HG02678 (cell line): ENCODE measurements around the gene TMBIM6.

Experiments used
- ATAC-seq: cut with Tn5 transposase; IDR thresholded peaks from one replicate; pipeline ENCODE4 v1.9.1; 2021; ENCODE audit warnings: mild to moderate bottlenecking, moderate library complexity; ENCODE audit not compliant: unreplicated experiment

Gene TMBIM6

DNA sequence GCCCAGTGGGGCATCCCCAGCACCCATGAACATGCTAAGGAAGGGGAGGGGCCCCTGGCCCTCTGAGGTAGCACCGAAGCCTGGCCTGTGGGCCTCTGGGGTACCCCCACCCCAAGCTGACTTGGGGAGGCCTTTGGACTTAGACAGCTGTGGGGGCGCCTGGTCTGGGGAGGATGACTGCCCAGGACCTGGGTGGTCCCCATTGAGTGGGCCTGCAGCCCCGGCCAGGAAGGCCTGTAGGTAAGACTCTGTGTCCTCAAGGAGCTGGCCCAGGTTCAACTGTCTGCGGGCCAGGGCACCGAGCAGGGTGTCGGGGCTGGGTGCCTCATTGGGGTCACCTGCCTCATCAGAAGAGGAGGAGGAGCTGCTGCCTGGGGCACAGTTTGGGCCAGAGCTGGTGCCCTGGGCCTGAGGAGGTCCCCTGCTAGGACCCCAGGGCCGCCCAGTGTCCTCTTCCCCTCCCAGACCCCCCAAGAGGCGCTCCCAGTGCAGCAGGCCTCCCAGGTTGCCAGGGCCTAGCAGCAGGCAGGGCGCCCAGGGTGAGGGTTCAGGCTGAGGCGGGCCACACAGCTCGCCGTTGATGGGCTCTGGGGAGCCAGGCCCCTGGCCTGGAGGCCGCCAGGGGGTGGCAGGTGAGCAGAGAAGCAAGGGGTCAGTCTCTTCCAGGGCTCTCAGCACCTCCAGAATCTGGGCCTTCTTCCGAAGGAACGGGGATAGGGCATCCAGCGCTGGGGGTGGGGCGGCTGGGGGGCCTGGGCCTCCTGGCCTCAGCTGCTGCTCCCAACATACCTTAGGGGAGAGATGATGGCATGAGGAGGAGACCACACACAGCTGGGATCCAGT is 55.5 kb downstream of the TMBIM6 start:
- no peak for ATAC-seq

DNA sequence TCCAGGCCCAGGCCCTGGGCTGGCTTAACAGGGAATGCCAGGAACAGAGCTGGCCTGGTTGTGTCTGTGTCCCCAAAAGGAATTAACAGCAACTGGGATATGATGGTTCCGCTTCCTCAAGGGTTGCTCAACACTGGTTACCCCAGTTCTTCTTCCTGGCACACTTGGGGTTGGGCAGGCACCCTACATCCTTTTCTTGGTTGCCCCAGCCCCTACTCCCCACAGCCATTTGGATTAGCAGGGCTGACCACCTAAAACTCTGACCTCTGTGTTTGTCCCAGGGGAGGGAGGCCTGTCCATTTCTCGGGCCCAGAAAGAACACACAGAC is 56.1 kb downstream of the TMBIM6 start:
- ATAC-seq, result no peak

DNA sequence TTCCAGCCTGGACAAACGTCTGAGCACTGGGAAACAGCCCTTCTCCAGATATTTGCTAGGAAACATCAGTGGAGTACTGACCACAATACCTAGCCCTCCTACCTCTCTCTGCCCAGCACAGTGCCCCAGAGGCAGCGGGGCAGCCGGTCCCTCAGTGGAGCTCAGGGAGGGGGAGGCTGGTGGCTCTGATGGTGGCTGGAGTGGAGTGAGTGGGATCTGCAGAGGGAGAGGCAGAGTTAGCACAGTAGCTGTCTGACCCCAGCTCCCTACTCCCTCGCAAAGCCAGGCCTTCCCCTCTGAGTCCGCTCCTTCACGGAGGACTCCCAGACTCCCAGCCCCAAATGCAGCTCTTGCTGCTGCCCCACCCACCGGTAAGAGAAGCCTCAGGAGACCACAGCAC is 56.9 kb downstream of the TMBIM6 start:
- ATAC-seq, result no peak

DNA sequence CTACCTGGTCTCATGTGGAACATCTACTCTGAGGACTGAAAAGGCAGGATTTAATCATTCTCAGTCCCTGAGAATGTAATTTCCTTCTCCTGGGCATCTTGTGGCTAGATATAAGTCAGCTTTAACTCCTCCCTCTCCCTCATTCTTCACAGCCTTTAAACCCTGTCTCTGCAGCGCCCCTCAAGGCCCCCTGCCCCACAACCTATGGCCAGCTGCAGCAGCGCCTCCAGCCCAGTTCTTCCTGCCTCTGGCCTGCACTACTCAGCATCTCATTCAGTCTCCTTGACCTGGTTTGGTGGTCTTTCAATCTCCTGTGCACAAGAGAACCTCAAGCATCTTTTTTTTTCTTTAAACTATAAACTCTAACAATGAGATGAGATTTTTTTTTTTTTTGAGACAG is 57.6 kb downstream of the TMBIM6 start:
- ATAC-seq, result no peak

DNA sequence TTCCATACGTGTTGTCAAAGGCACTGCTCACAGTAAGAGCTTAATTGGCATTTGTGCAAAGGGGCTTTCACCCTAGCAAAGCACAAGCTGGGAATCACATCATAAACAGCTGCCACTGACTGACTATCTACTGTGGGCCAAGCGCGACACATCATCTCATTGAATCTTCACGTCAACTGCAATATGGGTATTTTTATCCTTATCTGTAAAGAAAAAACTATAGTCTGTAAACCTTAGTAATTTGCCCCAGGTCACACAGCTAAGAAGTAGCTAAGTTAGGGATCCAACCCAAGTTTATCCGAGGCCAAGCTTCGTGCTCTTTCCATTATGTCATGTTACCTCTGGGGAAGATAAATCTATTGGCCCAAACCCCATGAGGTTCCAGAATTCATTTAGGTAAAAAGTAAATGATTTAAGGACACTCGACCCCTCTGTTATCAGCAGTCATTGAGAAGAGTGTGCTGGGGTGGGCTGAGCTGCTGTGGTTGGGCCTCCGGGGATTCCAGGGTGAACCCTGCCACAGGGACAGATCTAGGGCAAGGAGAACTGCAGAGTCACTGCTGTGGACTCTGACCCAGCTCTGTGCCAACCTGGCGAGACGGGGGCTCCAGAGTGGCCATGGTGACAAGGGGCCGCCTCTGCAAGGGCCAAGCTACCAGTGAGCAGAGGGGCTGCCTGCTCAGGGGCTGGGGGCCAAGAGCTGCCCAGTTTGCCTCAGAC is 59.2 kb downstream of the TMBIM6 start:
- no peak for ATAC-seq

DNA sequence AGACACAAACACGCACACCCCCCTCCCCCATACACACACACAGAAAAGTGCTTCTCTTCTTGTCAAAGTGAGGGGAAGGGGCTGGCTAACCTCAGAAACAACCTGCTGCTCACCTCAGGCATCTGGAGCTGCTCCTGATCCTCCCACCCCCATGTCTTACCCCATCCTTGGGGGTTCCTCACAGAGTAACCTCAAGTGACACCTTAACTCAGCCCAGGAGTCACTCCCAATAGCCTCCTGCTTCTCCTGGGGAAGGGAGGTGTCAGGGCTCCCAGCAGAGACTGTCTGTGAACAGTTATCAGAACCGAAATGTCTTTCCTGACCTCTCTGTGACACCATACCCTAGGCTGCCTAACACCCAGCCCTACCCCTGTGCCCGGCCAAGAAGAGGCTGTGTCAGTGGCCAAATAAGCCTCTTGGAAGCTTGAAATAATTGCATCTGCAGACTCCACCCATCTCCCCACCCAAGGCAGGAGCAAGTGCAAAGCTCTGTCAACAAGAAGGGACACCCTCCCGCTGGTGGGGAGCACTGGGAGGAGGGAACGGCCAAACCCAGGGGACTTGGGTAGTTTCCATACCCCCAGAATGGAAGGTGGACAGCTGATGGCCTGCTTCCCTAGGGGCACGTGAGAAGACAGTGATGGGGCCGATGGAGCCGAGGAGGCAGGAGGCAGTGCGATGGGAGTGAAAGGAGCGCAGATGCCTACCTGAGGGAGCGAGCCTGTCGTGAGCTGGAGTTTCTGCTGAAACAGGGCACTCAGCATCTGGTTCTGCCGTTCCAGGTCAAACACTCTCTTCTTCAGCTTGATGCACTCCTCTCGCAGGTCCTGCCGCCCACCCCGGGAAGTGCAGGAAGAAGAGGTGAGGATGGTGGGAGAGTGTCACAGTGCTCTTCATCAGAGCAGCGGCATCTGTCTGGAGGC is 60.0 kb downstream of the TMBIM6 start:
- ATAC-seq, result no peak

DNA sequence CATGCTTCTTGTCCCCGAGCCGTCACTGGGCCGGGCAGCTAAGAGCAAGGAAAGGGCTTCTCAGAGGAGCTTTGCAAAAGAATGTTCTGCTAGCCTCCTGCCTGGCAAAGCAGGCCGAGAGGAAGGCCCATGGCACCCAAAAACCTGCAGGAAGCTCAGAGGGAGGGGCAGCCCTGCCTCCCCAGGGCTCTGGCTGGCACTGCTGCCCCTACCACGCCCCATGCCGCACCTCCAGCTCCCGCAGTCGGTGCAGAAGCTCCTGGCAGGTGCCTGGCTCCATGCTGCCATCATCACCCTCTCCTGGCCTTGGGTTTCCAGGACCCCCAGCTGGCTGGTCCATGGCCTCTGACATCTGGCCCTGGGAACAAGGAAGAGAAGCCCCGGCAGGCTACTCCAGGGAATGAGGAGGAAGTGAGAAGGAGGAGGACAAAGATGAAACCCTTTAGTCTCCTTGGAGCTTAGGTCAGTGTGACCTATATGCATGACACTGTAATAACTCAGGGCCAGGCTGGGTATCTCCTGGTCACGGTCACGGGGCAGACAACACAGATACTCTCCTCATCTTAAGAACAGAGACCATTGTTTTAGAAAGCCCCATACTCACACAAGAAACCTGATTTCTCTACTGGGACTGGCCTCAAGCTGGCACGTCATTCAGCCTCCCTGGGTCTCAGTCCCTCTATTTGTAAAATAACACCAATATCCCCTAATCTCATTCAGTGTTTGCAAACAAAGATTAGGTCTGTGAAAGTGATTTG is 62.5 kb downstream of the TMBIM6 start:
- no peak for ATAC-seq

DNA sequence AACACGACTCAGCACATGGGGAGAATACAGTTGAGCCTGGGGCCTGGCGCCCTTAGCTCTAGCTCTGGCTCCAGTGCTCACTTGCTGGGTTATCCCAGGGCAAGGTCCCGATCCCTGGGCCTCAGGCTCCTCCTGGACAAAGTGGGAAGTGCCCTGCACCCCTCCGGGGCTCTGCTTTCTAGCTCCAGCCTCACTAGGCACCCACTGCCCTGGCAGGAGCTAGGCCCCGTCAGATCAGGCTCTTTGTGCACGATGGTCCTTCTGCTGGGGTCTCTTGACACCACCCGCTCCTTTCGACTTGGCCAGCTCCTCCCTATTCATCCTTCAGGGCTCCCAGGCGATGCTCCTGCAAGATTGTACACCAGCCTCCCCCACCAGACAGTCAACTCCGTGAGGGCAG is 63.5 kb downstream of the TMBIM6 start:
- no peak for ATAC-seq

DNA sequence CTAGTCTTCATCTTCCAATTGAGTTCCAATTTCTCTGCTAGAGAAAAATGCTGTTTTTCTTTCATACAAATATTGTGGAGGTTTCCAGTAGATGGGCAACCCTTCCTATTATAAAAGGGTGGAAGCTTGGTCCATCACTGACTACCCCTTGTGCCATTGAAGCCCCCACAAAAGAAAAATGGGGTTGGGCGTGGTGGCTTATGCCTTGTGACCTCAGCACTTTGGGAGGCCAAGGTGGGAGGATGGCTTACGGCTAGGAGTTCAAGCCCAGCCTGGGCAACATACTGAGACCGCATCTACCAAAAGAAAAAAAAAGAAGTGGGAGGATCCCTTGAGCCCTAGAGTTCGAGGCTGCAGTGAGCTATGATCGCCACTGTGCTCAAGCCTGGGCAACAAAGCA is 64.1 kb downstream of the TMBIM6 start:
- ATAC-seq, result no peak

DNA sequence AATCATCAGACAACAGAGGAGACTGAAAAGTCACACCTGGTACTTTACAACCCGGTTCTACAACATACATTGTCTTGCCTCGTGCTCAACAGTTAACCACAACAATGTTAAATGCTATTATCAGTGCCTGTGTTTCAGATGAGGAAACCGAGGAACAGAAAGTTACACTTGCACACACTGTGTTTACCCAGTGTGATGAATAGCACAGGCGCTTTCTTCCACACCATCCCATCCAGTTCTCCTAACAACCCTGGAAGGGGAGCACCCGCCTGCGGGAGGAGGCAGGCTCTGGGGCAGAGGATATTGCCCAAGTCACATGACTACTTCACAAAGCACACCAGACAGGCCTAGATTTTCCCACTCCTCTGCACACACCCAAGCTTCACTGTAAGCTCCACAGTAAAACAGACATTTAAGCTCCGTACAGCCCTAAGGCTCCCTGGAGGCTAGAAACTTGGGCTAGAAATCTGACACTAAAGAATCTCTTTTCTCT is 65.0 kb downstream of the TMBIM6 start:
- ATAC-seq, result no peak

DNA sequence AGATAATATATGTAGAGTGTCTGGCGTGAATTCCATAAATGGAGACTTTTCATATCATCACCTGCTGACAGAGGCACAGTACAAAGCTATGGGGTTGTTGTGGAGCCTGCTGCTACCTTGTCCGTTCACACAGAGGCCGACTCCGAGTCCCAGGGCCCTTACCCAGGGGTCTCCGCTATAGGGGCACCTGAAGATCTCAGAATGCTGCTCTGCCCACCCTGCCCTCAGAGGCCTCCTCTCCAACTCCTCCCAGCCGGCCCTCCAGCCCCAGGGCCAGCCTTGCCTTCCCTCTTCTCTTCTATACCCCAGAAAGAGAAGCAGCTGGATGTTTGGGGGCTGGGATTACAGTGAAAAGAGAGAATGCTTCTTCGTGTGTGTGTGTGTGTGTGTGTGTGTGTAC is 65.5 kb downstream of the TMBIM6 start:
- ATAC-seq, result no peak

DNA sequence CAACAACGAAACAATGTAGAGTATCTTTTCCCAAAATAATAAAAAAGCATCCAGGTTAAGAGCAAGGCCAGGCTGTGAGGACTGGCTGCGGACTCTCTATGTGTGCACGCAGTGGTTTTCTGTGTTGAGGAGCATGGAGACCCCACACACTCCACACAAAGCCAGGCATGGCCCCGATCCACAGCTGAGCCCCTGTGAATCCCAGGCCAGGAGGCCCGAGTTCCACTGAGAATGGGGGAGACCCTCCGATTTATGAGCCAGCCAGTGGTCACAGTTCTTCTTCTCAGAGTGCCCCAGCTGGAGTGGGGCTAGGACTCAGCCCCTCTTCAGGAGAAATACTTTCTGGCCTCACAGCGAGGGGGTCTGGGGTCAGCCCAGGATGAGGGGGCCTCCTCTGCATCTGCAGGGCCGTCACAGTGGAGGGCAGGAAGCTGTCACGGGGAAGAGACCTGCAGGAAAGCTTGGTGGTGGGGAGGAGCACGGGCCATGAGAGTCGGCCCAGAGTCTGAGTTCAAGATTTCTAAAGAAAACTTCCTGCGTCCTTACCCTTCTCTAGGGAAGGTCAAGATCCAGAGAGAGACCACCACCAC is 66.7 kb downstream of the TMBIM6 start:
- ATAC-seq, result no peak

DNA sequence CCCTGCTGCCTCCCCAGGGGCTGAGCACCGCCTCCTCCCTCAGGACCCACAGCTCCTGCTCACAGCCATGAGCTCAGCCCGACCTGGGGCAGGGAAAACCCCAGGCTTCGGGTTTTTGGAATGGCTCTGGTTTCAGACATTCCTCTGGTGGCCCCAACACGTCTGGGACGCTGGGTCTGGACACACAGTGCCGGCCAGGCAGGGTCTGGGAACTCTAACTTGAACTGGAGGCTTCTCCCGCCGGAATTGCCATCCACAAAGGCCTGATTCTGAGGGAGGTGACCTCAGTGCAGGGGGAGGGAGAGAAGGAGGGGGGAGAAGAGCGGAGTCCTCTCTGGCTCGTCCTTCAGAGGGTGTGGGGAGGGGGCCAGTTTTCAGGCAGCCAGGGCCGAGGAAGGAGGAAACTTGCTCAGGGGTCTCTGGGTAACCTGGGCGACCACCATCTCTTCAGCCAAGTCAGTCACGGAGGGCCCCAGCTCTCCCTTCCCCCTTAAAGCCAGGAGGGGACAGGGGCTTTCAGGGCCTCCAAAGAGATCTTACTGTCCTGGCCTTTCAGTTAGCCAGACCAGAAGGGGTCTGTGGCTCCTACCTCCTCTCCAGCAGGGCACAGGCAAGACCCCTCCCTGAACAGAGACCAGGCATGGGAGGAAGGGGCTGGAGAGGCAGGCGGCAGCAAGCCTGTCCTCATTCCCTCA is 67.5 kb downstream of the TMBIM6 start:
- ATAC-seq, result no peak

DNA sequence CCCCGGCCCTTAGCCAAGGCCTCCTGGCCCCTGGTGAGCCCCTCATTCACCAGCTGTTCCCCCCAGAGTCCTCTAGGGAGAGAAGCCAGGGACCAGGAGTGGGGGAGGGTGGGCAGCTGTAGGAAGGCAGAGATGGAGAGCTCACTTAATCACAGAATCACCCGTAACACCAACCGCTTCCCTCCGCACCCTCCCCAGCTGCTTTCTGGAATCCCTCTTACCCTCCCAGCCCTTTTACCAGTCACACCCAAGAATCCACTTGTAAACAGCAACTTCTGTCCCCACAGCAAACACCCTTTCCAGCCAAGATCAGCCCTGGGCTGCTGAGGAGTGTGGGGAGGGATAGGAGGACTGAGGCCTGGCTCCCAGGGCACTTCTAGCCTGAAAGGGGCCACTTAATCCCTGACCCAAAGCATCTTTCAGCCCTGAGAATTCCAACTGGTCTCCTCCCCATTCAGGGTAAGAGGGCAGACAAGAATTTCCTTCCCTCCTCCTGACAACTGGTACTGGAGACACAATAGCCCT is 68.1 kb downstream of the TMBIM6 start:
- no peak for ATAC-seq

DNA sequence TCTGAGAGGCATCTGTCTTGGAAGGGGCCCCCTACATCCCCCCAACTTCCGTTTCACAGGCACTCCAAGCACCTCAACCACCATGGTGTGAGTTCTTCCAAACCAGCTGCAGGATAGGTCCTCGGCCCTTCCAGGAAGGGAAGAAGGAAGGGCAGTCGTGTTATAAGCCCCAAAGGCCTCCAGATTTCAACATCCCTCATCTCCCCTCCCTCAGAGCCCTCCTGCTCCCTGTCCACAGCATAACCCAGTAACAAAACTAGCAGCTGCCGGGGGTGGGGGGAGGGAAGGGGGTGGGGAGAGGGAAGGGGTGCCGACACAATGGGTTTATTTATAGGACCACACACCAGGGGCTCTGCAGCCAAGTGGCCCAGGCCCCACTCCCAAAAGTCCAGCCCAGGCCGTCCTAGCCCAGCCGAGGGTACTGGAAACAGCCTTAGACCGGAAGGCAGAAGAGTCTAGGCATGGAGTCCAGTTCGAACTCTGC is 68.6 kb downstream of the TMBIM6 start:
- no peak for ATAC-seq

DNA sequence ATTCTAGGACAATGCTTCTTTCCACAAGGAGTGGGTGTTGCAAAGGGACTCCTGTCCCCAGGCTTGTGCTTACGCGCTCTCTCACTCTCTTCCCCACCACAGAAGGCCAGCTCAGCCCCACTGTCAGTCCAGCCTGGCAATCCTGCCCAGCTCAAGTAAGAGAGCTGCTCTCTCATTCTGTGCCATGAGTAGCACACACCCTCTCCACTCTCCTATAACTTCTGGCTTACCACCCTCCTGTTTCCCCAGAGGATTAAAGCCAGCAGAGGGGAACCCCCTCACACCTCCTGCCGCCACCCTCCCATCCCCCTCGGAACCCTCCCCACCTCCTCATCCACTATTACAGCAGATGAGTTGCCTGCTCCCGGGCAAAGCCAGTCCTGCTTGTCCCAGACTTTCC is 69.8 kb downstream of the TMBIM6 start:
- no peak for ATAC-seq

DNA sequence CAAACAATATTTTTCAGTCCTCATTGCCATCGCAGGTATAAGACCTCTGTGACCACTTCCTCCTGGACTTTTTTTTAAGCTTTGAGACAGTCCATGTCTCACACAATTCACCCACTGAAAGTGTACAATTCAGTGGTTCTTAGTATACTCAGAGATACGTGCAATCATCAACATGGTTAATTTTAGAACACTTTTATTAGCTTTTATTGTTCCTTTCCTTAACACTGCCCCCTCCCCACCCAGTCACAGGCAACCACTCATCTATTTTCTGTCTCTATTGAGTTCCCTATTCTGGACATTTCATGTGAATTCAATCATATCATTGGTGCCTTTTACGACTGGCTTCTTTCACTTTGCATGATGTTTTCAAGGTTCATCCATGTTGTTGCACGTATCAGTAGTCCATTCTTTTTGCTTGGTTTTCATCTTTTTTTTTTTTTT is 70.6 kb downstream of the TMBIM6 start:
- no peak for ATAC-seq

DNA sequence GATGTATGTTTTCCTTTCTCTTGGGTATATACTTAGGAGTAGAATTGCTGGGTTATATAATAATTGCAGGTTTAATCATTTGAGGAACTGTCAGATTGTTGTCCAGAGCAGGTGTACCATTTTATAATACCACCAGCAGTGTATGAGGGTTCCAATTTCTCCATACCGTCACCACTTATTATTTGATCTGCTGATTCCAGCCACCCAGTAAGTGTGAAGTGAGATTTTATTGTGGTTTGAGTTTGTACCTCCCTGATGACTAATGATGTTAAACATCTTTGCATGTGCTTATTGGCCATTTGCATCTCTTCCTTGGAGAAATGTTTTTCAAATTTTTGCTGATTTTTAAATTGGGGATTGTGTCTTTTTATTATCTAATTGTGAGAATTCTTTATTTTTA is 71.8 kb downstream of the TMBIM6 start:
- no peak for ATAC-seq
